ENCODE data around the gene POLR1E. TPM values are rescaled to one million over a fixed set of nuclear protein-coding genes. Genes with fewer than 3 reads are reported as not detected.

Gene POLR1E, protein sequence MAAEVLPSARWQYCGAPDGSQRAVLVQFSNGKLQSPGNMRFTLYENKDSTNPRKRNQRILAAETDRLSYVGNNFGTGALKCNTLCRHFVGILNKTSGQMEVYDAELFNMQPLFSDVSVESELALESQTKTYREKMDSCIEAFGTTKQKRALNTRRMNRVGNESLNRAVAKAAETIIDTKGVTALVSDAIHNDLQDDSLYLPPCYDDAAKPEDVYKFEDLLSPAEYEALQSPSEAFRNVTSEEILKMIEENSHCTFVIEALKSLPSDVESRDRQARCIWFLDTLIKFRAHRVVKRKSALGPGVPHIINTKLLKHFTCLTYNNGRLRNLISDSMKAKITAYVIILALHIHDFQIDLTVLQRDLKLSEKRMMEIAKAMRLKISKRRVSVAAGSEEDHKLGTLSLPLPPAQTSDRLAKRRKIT
- total RNA-seq = 10 to 100 TPM in 4 of 5 donors, 1 to 10 TPM in 1; 5.5 to 26.4 (median 19.8) TPM
- polyA plus RNA-seq = 10 to 100 TPM; 14.8 to 21.5 (median 17.3) TPM
- long read RNA-seq, donor 1 = 0 reads
- long read RNA-seq, donor 2, partial matches to known transcripts = 0 of 4 reads
- long read RNA-seq, donor 2, other reads (novel, unspliced or antisense) = 0 of 4 reads
- long read RNA-seq, donor 3, partial matches to known transcripts = 0 of 2 reads
- long read RNA-seq, donor 3, other reads (novel, unspliced or antisense) = 0 of 2 reads
- long read RNA-seq, donor 4 = 0 reads
- long read RNA-seq, donor 5, transcript POLR1E-202 (12 exons, 1,868 nt) = major isoform, 5 of 6 reads
- long read RNA-seq, donor 5, partial matches to known transcripts = 0 of 6 reads
- long read RNA-seq, donor 5, other reads (novel, unspliced or antisense) = 0 of 6 reads
- long read RNA-seq, donor 6, transcript POLR1E-202 (12 exons, 1,868 nt) = major isoform, 6 of 6 reads
- long read RNA-seq, donor 6, partial matches to known transcripts = 0 of 6 reads
- long read RNA-seq, donor 6, other reads (novel, unspliced or antisense) = 0 of 6 reads
- long read RNA-seq, donor 7, transcript POLR1E-202 (12 exons, 1,868 nt) = major isoform, 5 of 5 reads
- long read RNA-seq, donor 7, partial matches to known transcripts = 0 of 5 reads
- long read RNA-seq, donor 7, other reads (novel, unspliced or antisense) = 0 of 5 reads
- long read RNA-seq, donor 8, partial matches to known transcripts = 0 of 3 reads
- long read RNA-seq, donor 8, other reads (novel, unspliced or antisense) = 0 of 3 reads
- long read RNA-seq, donor 9, partial matches to known transcripts = 0 of 1 reads
- long read RNA-seq, donor 9, other reads (novel, unspliced or antisense) = 0 of 1 reads
- long read RNA-seq, donor 10, partial matches to known transcripts = 0 of 2 reads
- long read RNA-seq, donor 10, other reads (novel, unspliced or antisense) = 0 of 2 reads

DNA sequence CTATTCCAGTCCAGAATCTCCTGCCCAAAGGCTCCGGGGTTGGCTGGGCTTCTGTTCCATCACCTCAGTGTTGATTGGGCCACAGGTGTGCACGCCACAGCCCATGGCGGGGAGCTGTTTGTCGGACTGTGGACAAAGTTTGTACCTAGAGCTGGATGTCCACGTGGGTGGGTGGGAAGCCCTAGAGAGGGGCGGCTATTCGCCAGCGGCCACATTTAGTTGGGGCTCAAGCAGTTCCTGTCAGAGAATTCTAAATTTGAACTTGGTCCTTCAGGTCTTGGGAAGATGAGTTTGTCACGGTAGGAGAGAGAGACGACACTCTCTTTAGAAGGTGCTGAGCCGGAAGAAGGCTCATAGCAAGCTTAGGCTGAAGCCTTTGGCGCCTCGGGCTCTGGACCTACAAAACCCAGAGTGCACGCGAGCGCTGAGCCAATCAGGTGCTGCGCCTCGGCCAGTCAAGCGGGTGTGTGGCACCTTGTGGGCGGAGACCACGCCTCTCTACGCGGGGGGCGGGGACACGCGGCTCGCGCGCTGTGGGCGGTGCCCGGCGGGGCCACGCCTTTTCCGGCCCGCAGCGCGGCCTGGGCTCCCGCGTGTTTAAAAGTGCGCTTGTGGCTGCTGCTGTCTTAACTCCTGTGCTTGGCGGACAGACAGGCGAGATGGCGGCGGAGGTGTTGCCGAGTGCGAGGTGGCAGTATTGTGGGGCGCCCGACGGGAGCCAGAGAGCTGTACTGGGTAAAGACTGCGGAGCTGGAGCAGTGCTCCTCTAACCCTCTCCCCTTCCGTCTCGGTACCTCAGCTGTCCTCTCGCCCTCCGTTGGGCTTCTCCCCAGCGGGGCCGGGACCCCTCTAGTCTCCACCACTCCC, at the start of gene POLR1E:
Gene POLR1E (plus strand): TSS at position 560 of the 867 bp plus-strand sequence. CDS start 100 bp downstream, at position 660.
- Histone ChIP-seq H3K27me3 (peaks cover 0 to 10% (median 0%) of the 10 kb centered on the region in 3 donors), H3K27ac (peak within 1 kb of the TSS; percentile 65 to 94 (median 86)), H3K9me3 (no peaks in the 10 kb centered on the region), H3K4me1 (peaks cover 24 to 44% (median 30%) of the 10 kb centered on the region in 4 donors), H3K4me3 (peak within 1 kb of the TSS; percentile 65 to 93 (median 82)), H3K36me3 (peaks cover 7 to 29% (median 25%) of the 10 kb centered on the region in 4 donors)
- WGBS, 5 donors = 1 to 5% (median 3%) methylated on average over 44 to 56 of the region's 56 CpGs
- TF ChIP-seq EP300 (IDR thresholded peaks at IDR 0.05) (no peak), POLR2A (IDR thresholded peaks at IDR 0.05) (peak in 1 of 4 donors; percentile 45), POLR2AphosphoS5 (IDR thresholded peaks at IDR 0.05) (peak; percentile 61 to 91 (median 78))
- TF ChIP-seq, protein P1, sequence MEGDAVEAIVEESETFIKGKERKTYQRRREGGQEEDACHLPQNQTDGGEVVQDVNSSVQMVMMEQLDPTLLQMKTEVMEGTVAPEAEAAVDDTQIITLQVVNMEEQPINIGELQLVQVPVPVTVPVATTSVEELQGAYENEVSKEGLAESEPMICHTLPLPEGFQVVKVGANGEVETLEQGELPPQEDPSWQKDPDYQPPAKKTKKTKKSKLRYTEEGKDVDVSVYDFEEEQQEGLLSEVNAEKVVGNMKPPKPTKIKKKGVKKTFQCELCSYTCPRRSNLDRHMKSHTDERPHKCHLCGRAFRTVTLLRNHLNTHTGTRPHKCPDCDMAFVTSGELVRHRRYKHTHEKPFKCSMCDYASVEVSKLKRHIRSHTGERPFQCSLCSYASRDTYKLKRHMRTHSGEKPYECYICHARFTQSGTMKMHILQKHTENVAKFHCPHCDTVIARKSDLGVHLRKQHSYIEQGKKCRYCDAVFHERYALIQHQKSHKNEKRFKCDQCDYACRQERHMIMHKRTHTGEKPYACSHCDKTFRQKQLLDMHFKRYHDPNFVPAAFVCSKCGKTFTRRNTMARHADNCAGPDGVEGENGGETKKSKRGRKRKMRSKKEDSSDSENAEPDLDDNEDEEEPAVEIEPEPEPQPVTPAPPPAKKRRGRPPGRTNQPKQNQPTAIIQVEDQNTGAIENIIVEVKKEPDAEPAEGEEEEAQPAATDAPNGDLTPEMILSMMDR (IDR thresholded peaks at IDR 0.05) = no peak
- DNase-seq = peak; percentile 98
- intact Hi-C loops (cut with DNase I; ENCODE audit: low total_unique reads) = no loop called here

DNA sequence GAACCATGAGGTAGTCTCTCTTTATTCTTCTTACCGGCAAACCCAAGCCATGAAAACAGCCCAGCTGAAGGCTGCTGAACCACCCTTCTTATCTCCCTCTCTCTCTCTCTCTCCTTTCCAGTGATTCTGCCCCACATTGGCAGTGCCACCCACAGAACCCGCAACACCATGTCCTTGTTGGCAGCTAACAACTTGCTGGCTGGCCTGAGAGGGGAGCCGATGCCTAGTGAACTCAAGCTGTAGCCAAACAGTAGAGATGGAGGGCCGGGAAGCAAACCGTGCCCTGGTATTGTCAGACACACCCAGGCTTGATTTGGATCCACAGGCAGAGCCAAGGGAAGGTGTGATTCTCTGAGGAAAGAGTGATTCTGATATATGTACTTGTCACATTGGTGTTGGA, 49.2 kb upstream of the POLR1E start:
- WGBS, 5 donors = 74 to 90% (median 83%) methylated on average over 5 of the region's 5 CpGs
- Histone ChIP-seq H3K4me1 (peaks cover 0 to 34% (median 16%) of the 10 kb centered on the region in 4 donors), H3K27me3 (no peaks in the 10 kb centered on the region), H3K27ac (no peak overlapping the region), H3K4me3 (no peak overlapping the region), H3K36me3 (peaks cover 39 to 100% (median 98%) of the 10 kb centered on the region in 4 donors), H3K9me3 (no peaks in the 10 kb centered on the region)
- no peak for DNase-seq
- intact Hi-C loops (cut with DNase I; ENCODE audit: low total_unique reads) = no loop called here
- TF ChIP-seq EP300 (IDR thresholded peaks at IDR 0.05) (no peak), POLR2AphosphoS5 (IDR thresholded peaks at IDR 0.05) (no peak), POLR2A (IDR thresholded peaks at IDR 0.05) (no peak)

DNA sequence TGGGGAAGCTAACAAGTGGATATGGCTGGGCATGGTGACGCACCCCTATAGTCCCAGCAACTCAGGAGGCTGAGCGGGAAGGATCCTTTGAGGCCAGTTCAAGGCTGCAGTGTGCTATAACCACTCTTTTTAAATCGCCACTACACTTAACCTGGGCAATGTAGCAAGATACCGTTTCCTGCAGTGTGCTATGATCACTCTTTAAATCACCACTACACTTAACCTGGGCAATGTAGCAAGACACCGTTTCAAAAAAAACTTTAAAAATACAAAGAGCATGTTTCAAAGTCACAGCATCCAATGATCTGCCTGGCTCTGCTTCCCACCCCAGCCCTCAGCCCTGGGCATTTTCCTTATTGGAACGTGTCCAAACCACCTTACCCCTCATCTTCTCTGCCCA, 48.7 kb upstream of the POLR1E start:
- peaks cover 0 to 34% (median 16%) of the 10 kb centered on the region in 4 donors for H3K4me1 ChIP-seq
- whole genome bisulfite sequencing, 5 donors = 93 to 96% (median 95%) methylated on average over 6 of the region's 6 CpGs
- H3K36me3 ChIP-seq = peaks cover 40 to 100% (median 98%) of the 10 kb centered on the region in 4 donors

More for the DNA sequence above, 48.7 kb upstream of the POLR1E start:
- Histone ChIP-seq H3K27me3 (no peaks in the 10 kb centered on the region), H3K27ac (no peak overlapping the region), H3K4me3 (no peak overlapping the region), H3K9me3 (no peaks in the 10 kb centered on the region)
- TF ChIP-seq EP300 (IDR thresholded peaks at IDR 0.05) (no peak), POLR2A (IDR thresholded peaks at IDR 0.05) (no peak), POLR2AphosphoS5 (IDR thresholded peaks at IDR 0.05) (no peak)
- TF ChIP-seq, protein P1 (IDR thresholded peaks at IDR 0.05) = no peak
- intact Hi-C loops (cut with DNase I; ENCODE audit: low total_unique reads) = no loop called here
- no peak for DNase-seq

Data from stomach (tissue), 19 donors.